Measurements from ENCODE around the gene KCTD1. TPM values are rescaled to one million over a fixed set of nuclear protein-coding genes. Genes with fewer than 3 reads are reported as not detected.
"Not testable (repeated sequence)": the region's sequence is repeated elsewhere in the genome, so short reads cannot be mapped to it uniquely, and the experiment has no call there.

The KCTD1 gene
- total RNA-seq, 1 donor from 2014 or later: 11.9 TPM

DNA sequence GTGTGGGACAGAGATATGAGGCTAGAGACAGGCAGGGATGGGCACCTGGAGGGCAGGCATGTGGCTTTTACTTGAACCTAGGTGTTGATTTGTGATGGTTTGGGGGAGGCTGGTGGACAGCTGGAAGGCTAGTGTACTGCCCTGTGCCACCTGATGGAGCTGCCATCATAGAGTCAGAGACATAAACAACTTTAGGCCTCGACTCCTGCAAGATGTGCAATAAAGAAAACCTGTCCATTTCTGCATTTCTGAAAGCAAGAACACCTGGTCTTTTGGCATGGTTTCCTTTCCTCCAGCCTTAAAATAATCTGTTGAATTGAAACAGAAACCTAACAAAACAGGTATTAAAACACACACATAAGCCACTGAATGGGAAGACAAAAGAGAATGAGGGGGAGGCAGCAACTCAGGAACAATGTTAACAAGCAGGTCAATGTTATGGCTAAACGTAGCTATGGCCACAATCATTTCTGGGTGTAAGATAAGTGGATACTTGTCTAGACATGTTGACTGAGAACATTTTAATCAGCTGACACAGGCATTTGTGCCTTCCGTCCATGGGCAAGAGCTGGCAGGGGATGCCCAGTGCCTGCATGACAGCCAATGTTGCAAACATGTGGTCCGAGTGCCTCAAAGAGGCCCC is 87.8 kb downstream of the KCTD1 start:
- no peak for DNase-seq (ENCODE audit: extremely low read depth, low read depth, low spot score)

DNA sequence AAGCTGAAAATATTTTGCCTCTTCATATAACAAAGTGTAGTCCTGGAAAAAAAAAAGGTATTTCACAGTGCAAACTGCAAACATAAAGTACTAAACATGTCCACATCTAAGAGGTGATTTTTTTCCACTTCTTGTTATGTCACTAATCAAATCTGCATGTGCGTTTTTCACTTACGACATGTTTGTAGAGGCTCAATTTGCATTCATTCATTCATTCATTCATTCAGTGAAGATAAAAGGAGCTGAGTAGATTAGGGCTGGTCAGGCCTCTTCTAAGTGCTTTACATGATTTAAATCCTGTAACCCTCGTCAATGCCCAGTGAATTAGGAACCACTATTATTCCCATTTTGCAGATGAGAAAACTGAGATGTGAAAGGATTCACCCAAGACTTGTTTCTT is 88.5 kb downstream of the KCTD1 start:
- DNase-seq (ENCODE audit: extremely low read depth, low read depth, low spot score): no peak

DNA sequence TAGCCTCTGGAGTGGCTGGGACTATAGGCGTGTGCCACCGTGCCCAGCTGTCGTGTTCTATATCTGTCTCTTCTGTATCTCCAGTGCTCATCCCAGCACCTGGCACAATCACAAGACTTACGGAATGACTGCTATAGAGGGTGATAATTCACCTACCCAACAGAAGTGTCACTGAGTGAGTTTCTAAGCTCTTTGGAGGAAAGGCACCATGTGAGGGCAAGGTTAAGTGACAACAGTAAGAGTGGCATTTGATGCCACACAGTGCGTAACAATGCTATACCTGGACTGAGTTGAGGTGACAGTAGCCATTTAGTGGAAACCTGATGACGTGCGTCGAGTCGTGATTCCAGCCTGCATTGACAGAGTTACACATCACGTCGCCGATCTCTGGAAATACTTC is 89.0 kb downstream of the KCTD1 start:
- no peak for DNase-seq (ENCODE audit: extremely low read depth, low read depth, low spot score)

- DNase-seq (ENCODE audit: extremely low read depth, low read depth, low spot score): no peak
Observed at GRCh38 chr18:26458526-26459232, 89.7 kb downstream of the KCTD1 start.

DNA sequence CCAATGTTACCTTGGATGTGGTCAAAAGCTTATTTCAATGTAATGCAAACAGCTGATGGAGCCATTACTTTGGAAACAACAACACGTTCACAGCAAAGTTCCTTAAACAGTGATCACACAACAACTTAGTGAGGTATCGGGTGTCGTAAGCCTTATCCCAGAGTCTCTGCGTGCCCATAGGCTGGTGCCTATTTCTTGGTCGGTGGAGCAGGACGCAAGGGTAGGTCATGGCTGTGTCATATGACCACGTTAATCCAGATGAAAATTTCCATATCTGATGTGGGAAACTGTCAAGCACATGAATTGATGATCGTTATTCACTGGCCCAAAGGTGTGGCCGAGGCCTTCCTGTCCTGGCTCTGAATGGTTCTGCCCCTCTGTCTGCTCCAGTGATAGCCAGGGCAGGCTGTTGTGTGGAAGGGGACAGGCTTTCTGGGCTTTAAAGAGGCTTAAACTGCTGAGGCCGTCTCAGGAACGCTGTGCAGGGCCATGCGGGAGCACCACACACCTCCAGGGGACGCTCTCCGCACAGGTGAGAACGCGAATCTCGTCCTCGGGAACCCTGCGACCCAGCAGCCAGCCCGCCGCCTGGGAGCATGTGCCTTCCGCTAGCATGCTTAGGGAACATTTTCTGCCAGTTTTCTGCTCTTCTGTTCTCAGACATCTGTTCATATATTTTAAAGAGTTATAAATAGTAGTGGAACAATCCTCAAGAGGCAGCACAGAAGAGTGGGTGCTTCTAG is 90.6 kb downstream of the KCTD1 start:
- DNase-seq (ENCODE audit: extremely low read depth, low read depth, low spot score): no peak

DNA sequence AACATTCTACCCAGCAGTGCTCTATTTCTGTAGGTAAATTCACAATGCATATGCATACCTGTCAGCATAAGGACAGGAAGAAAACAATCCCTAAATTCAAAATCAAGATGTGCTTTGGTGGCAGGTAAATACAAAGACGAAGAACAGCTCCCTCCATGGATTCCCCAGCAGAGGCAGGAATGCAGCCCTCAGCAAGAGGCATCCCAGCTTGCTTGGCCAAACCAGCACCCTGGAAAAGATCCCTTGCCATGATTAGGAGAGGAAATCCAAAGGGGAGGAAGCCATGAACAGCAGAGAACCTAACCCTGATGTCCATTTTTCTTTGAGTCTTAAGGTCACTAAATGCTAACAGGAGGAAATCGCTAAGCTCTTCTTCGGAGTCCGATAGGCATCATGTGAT is 91.2 kb downstream of the KCTD1 start:
- DNase-seq (ENCODE audit: extremely low read depth, low read depth, low spot score): no peak

GRCh38 chr18:26456070-26456491 is 92.3 kb downstream of the KCTD1 start:
- no peak for DNase-seq (ENCODE audit: extremely low read depth, low read depth, low spot score)

DNA sequence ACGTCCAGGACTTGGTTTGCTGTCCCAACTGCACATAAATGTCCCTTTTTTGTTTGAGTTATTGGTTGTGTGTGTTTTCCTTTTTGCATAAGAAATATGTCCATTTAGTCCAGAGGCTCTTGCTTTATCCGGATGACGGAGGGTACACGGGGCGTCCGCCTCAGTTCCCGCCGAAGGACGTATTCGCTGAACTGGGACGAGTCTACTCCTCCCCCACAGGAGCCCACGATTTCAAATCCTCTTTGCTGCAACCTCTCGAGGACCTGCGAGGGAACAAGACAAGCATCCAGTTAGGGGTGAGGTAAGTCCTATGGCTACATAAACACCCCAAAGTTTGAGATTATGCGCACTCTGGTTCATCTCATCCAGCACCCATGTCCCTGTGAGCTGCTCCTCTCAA is 92.7 kb downstream of the KCTD1 start:
- DNase-seq (ENCODE audit: extremely low read depth, low read depth, low spot score): no peak

GRCh38 chr18:26454616-26455015 is 93.7 kb downstream of the KCTD1 start:
- no peak for DNase-seq (ENCODE audit: extremely low read depth, low read depth, low spot score)

- DNase-seq (ENCODE audit: extremely low read depth, low read depth, low spot score): no peak
Observed at GRCh38 chr18:26454192-26454591, 94.2 kb downstream of the KCTD1 start.

DNA sequence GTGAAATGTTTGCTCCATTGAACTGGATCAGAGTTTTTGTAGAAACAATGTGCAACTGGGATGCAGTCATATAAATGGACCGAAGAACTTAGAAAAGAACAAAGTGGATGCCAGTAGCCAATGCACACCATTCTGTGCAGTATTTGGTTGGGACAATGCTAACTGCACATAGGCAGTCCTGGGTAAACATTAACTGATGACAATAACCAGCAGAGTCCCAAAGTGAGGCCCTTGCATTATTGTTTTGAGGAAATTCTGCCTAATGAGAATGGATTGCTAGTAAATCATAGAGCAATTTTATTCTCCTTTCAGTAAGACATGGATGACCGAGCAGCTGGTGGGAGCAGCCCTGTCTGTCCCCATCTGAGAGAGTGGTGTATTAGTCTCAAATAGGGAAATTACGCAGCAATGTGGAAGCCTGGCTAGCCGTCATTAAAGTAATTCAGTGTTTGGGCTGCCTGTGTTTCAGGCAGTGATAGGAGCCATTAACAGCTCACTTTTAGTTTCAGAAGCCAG is 94.9 kb downstream of the KCTD1 start:
- DNase-seq (ENCODE audit: extremely low read depth, low read depth, low spot score): no peak

DNA sequence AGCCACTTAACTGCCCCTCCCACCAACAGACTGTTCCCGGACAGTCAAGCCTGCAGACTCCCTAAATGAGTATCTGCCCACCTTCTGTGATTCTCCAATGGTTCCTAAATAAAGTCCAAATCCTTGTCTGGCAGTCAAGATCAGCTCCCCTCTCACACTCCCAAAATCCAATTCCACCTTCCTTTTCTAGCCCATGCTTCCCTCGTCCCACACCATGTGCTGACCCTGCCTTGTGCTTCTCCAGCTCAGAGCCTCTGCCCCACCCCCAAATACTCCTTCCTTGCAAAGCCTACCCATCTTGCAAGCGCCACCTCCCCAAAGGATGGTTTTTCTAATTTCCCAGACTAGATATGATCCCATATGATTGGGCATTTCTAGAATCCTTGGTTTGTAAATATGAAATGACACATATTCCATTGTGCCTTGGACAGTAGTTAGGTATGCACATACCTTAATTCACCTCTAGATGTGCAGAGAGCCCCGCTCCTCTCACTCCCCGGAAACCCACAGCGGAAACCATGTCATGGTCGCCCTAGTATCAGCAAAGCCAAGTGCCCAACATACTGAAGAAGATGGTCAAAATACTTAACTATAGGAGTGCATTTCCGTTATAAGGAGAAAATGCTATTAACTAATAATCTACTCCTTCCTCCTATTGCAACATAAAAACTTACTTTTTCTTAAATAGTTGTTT is 97.2 kb downstream of the KCTD1 start:
- no peak for DNase-seq (ENCODE audit: extremely low read depth, low read depth, low spot score)

GRCh38 chr18:26448714-26449159 is 99.6 kb downstream of the KCTD1 start:
- no peak for DNase-seq (ENCODE audit: extremely low read depth, low read depth, low spot score)

DNA sequence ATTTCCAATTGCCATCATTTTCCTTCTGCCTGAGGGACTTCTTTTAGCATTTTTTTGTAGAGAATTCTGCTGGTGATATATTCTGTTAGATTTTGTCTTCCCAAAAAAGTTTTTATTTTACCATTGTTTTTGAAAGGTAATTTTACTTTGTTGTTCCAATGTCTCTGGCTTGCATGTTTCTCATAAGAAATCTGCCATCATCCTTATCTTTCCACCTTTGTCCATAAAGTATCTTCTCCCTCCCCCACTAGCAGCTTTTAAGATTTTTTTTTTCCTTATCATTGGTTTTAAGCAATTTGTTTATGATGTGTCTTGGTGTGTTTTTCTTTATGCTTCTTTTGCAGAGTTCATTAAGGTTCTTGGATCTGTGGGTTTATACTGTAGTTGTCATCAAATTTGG is 104.5 kb downstream of the KCTD1 start:
- no peak for DNase-seq (ENCODE audit: extremely low read depth, low read depth, low spot score)

- DNase-seq (ENCODE audit: extremely low read depth, low read depth, low spot score): no peak
Observed at GRCh38 chr18:26442126-26442525, 106.2 kb downstream of the KCTD1 start.

DNA sequence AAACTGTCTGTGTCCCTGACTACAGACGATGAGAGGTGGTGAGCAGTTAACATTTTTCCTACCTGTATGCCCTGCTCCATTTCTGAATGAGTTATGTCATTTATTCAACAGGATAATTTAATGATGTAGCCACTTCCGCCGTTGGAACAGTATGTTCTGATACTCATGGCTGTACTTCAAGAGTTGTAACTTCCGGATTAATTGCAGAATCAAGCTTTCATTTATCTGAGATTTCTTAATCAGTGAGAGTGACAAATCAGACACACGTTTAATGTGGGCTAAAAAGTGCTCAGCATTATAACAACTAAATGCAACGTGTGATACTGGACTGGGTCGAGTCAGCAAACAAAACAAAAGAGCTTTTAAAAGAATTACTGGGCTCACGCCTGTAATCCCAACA is 107.7 kb downstream of the KCTD1 start:
- no peak for DNase-seq (ENCODE audit: extremely low read depth, low read depth, low spot score)

DNA sequence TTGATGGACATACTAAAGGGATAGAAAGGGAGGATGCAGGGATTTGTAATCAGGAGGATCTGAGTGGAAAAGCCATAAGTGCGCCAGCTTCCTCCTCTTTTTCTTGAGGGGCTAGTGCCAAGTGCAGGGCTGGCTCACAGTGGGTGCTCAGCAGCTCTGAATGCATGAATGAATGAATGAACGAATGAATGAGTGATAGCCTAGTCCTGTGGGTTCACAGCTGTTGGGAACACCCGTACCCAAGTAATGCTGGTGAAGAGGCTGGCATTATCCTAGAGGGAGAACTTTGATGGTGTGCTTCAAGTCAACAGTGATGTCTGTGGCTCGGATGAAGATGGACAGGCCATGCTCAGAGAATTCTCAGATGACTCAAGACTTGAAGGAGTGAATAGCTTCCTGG is 108.8 kb downstream of the KCTD1 start:
- no peak for DNase-seq (ENCODE audit: extremely low read depth, low read depth, low spot score)

GRCh38 chr18:26438980-26439379 is 109.4 kb downstream of the KCTD1 start:
- DNase-seq (ENCODE audit: extremely low read depth, low read depth, low spot score): no peak

DNA sequence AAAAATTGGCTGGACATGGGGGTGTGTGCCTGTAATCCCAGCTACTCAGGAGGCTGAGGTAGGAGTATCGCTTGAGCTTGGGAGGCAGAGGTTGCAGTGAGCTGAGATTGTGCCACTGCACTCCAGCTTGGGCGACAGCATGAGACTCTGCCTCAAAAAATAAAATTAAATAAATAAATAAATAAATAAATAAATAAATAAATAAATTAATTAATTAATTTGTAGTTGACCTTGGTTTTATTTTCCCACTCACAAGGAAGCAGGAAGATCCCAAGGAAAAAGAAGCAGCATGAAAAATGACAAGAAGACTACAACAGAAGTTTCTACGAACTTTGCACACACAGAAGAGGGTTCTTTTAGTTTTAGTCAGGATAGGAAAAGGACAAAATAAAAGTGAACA is 110.7 kb downstream of the KCTD1 start:
- not testable (repeated sequence) for DNase-seq (ENCODE audit: extremely low read depth, low read depth, low spot score)

- no peak for DNase-seq (ENCODE audit: extremely low read depth, low read depth, low spot score)
Observed at GRCh38 chr18:26436176-26437051, 111.9 kb downstream of the KCTD1 start.
